CD4-positive, alpha-beta T cell treated with Interleukin-4 for 1 hour (primary cell): ENCODE results near the gene HMX3.
A peak's percentile ranks its signal among the peaks of the same experiment; 100 is the strongest.
"Not testable (repeated sequence)": the region's sequence is repeated elsewhere in the genome, so short reads cannot be mapped to it uniquely, and the experiment has no call there.

Experiments
- DNase-seq, 2 donors: peaks; one replicate each; pipeline ENCODE4 v3.0.0-alpha.2; 2020 to 2022

Gene HMX3

DNA sequence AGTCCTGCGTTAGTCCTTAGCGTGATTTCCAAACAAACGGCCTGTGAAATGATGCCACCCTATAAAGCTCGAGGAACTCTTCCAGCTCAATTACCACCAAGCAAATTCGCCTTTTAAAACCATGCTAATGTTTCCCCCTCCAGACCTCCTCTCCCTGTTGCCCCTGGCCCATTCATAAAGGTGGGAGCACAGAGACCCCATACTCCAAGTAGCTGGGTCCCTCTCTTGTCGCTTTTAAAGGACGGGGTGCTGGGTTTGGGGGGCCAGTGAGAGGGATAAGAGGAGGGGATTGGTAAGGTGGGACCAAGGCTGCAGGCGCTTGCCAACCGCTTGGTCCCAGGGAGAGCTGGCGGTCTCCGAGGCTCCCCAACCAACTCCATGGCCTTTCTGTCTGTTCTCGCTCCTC, 13.4 kb downstream of the HMX3 start:
- DNase-seq = no peak

- DNase-seq = no peak
These were observed 13.9 kb downstream of the HMX3 start for GRCh38 chr10:123149568-123150270.

- no peak for DNase-seq
These were observed 14.7 kb downstream of the HMX3 start for GRCh38 chr10:123150271-123150985.

- no peak for DNase-seq
These were observed 15.4 kb downstream of the HMX3 start for GRCh38 chr10:123150986-123151736.

DNA sequence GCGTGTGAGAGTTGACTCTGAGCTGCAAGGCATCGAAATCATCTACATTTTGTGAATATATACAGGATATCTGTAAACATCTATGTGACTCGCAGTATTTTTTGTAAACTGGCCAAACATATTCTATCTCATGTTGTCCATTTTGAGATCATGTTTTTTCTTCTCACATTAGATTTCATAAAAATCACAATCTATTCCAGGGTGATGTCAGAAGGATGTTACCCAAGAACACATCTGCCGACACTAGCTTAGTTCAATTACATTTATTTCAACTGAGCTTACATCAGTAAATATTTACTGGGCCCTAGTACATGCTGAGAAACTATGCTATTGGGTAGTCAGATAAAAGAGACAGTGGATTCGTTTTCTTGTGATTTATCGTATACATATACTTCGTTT, 16.0 kb downstream of the HMX3 start:
- no peak for DNase-seq

- no peak for DNase-seq
These were observed 17.8 kb downstream of the HMX3 start for GRCh38 chr10:123153486-123154091.

- DNase-seq = peak; percentile 97 to 98
These were observed 18.4 kb downstream of the HMX3 start, which contains the start of gene BUB3 for GRCh38 chr10:123154092-123154710. Gene BUB3 (plus strand): TSS chr10:123154402. CDS start chr10:123154918, 516 bp downstream.

DNA sequence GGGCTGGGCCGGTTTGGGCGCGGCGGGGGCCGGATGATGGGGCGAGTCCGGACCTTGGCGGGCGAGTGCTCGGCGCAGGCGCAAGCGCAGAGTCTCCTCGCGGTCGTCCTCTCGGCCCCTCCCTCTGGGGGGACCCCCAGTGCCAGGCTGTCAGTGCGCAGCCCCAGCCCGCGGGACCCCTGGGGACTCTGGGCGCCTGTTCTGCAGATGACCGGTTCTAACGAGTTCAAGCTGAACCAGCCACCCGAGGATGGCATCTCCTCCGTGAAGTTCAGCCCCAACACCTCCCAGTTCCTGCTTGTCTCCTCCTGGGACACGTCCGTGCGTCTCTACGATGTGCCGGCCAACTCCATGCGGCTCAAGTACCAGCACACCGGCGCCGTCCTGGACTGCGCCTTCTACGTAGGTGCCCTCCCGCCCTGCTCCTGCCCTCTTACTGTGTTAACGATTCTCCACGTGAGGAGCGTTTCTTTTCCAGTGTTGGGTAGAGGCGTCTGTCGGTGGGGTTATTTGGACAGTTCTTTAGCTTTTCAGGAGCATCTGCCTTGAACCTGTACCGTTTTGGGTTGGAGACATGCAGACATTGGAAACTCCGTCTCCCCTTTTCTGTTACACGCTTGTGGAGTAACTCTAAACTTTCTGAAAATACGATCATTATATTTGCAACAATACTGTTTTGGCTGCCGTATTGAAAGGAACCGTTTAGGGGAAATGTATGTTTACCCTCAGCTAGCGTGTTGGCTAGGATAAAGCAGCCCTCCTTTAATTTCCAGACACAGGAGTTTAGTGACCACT, 19.1 kb downstream of the HMX3 start:
- DNase-seq = peak; percentile 35 to 43

DNA sequence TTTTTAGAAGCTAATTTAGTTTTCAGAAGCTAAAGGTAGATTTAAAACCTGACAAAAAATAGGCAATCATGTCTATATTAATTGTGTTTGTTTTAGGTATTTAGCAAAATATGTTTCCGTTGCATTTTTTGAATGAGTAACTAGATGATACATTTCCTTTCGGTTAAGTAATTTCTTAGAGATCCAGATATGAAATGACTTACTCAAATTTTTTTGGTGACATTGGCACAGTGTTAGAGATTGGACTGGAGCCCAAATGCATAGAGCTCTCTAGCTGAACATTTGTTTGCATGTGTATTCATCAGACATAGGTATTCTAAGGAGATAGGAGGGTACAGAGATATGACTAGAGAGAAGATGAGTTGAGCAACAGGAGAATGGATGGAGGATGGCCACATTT, 20.3 kb downstream of the HMX3 start:
- no peak for DNase-seq

- DNase-seq = no peak
These were observed 21.4 kb downstream of the HMX3 start for GRCh38 chr10:123157210-123157609.

- no peak for DNase-seq
These were observed 22.9 kb downstream of the HMX3 start for GRCh38 chr10:123158682-123159081.

DNA sequence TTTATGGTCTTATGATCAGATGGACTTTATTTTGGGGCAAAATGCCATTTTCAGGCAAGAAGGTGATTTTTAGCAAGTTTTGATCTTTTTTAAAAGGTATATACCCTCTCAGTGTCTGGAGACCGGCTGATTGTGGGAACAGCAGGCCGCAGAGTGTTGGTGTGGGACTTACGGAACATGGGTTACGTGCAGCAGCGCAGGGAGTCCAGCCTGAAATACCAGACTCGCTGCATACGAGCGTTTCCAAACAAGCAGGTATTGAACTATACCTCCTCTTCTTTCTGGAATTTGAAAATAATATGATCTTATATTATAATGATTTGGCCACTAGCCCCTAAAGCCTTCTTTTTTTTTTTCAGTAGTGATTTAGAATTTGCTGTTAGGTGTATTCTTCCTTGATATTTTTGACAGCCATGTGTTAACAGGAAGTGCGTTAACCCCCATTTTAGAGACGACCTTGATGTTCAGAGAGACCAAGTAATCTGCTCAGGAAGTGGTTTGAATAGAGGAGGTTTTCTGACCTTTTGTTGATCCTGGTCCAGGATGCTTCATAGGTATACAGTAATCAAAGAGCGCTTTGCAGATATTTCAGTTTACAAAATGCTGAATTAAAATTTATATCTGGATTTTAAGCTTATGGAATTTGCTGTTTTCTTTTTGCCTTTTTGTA, 24.7 kb downstream of the HMX3 start:
- peak in 1 of 2 donors; percentile 75 for DNase-seq

GRCh38 chr10:123164319-123164718, 28.5 kb downstream of the HMX3 start:
- no peak for DNase-seq

DNA sequence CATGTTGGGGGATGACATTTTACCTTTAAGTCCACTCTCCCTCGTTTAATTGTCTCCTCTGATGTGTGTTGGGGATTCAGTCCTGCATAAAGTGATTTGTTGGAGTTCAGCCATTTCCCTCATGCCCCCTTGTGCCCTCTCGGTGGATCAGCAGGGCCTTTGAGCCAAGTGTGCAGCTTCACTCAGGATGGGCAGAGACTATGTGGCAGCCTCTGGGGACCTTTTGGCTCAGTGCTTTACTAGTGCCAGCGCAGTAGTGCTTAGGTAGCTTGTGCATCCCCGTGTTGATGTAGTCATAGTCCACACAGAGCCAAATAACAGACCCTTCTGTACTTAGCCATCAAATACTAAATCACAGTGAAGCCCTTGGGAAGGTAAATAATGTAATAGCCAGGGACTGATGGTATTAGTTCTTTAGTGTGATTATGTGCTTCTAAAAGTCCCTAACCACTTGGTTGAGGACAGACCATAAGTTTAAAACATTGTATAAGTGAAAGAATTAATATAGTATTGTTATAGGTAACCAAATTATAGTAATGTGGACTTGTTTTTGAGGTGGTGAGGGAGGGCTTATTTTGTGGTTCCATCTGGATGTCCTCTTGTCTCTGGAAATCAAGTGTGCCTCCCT, 29.8 kb downstream of the HMX3 start:
- no peak for DNase-seq

GRCh38 chr10:123166618-123167017, 30.8 kb downstream of the HMX3 start:
- DNase-seq = no peak

DNA sequence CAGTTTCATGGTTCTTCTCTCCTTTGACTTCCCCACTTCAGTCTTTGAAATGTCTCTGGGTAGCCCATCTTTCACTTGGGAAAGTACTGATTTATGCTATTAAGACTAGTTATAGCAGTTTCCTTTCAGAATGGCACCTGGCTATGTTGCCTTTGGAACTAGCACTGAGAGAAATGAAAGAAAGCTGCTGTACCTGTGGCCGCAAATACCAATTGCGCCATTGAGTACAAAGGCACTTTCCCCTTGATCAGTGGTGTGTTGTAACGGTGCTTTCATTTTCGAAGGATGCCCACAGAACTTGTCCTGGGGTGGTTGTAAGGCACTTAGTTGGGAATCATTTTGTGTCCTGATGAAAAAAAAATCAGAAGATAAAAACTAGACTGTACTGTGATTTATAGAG, 35.2 kb downstream of the HMX3 start:
- DNase-seq = no peak

DNA sequence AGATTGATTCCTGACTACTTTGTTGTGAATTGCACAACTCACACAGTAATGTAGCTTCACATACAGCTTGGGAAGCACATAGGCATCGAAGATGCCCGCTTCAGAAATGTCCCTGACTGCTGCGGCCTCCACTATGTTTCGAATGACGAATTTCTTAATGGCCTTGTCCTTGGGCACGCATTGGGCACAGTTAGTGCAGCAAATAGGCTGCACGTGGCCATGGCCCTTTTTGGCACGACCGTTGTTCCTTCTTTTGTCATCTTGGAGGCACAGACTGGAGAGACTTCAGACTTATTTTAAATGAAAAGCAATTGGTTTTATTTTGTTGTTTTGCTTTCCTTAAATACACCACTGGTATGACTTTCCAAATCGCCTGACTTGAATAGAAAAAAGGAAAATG, 35.8 kb downstream of the HMX3 start:
- DNase-seq = not testable (repeated sequence)

GRCh38 chr10:123175389-123176387, 39.9 kb downstream of the HMX3 start:
- DNase-seq = no peak

GRCh38 chr10:123178390-123178789, 42.6 kb downstream of the HMX3 start:
- not testable (repeated sequence) for DNase-seq
